Measurements from ENCODE around the gene TMOD1. TPM values are rescaled to one million over a fixed set of nuclear protein-coding genes. Genes with fewer than 3 reads are reported as not detected.

TMOD1 gene
- total RNA-seq, 6 donors from 2014 or later: 4.4 to 12.6 (median 8.8) TPM

GRCh38 chr9:97559111-97559514 is 57.6 kb downstream of the TMOD1 start:
- WGBS, 2 donors: 76 to 83% methylated on average over 10 of the region's 10 CpGs

GRCh38 chr9:97560154-97560553 is 58.7 kb downstream of the TMOD1 start:
- TF ChIP-seq, protein P1, sequence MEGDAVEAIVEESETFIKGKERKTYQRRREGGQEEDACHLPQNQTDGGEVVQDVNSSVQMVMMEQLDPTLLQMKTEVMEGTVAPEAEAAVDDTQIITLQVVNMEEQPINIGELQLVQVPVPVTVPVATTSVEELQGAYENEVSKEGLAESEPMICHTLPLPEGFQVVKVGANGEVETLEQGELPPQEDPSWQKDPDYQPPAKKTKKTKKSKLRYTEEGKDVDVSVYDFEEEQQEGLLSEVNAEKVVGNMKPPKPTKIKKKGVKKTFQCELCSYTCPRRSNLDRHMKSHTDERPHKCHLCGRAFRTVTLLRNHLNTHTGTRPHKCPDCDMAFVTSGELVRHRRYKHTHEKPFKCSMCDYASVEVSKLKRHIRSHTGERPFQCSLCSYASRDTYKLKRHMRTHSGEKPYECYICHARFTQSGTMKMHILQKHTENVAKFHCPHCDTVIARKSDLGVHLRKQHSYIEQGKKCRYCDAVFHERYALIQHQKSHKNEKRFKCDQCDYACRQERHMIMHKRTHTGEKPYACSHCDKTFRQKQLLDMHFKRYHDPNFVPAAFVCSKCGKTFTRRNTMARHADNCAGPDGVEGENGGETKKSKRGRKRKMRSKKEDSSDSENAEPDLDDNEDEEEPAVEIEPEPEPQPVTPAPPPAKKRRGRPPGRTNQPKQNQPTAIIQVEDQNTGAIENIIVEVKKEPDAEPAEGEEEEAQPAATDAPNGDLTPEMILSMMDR (IDR thresholded peaks at IDR 0.05): no peak
- TF ChIP-seq EP300 (IDR thresholded peaks at IDR 0.05): no peak
- TF ChIP-seq POLR2AphosphoS5 (IDR thresholded peaks at IDR 0.05): no peak
- TF ChIP-seq POLR2A (IDR thresholded peaks at IDR 0.05): no peak

More at GRCh38 chr9:97559111-97559514, 57.6 kb downstream of the TMOD1 start:
- ATAC-seq (ENCODE audit: low FRiP score in 2 of 2) (no peak), DNase-seq (no peak)
- Histone ChIP-seq H3K4me3 (no peak overlapping the region), H3K27me3 (no peaks in the 10 kb centered on the region), H3K9me3 (no peaks in the 10 kb centered on the region), H3K27ac (peak overlapping the region in 1 of 4 donors; percentile 88), H3K4me1 (peaks cover 30 to 42% (median 33%) of the 10 kb centered on the region in 4 donors), H3K36me3 (no peaks in the 10 kb centered on the region)
- no peak for TF ChIP-seq POLR2A (IDR thresholded peaks at IDR 0.05)
- TF ChIP-seq EP300 (IDR thresholded peaks at IDR 0.05): no peak
- TF ChIP-seq, protein P1 (IDR thresholded peaks at IDR 0.05): no peak
- TF ChIP-seq POLR2AphosphoS5 (IDR thresholded peaks at IDR 0.05): no peak

GRCh38 chr9:97560851-97561250 is 59.4 kb downstream of the TMOD1 start:
- Histone ChIP-seq H3K36me3 (peaks cover 0 to under 1% (median 0%) of the 10 kb centered on the region in 4 donors), H3K27ac (no peak overlapping the region), H3K4me3 (no peak overlapping the region), H3K27me3 (no peaks in the 10 kb centered on the region), H3K9me3 (no peaks in the 10 kb centered on the region), H3K4me1 (peaks cover 38 to 50% (median 40%) of the 10 kb centered on the region in 4 donors)
- ATAC-seq (ENCODE audit: low FRiP score in 2 of 2): no peak
- TF ChIP-seq, protein P1 (IDR thresholded peaks at IDR 0.05): no peak
- TF ChIP-seq POLR2A (IDR thresholded peaks at IDR 0.05): no peak
- no peak for DNase-seq

More at GRCh38 chr9:97560154-97560553, 58.7 kb downstream of the TMOD1 start:
- Histone ChIP-seq H3K27ac (no peak overlapping the region), H3K4me3 (no peak overlapping the region), H3K27me3 (no peaks in the 10 kb centered on the region), H3K4me1 (peaks cover 38 to 51% (median 40%) of the 10 kb centered on the region in 4 donors), H3K36me3 (no peaks in the 10 kb centered on the region), H3K9me3 (no peaks in the 10 kb centered on the region)
- ATAC-seq (ENCODE audit: low FRiP score in 2 of 2): no peak
- DNase-seq: no peak
- 85 to 92% methylated on average over 6 of the region's 6 CpGs for WGBS, 2 donors

DNA sequence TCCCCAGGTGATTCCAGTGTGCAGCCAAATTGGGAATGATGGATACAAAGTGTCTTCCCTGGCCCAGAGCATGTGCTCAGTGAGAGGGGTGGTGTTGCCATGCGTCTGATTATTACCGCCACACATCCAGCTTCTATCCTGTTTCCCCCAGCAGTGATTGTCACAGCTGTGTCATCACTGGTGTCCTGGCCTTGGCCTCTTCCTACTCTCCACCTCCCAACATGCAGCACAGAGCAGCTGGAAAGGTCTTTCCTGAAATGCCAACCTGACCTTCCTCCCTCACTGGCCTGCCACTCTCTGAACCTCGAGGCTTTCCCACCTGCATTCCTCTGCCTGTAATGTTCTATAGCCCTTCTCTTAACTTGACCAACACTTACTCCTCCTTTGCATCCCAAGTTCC is 60.0 kb downstream of the TMOD1 start:
- H3K36me3 ChIP-seq: peaks cover 0 to 4% (median 0%) of the 10 kb centered on the region in 4 donors
- TF ChIP-seq POLR2A (IDR thresholded peaks at IDR 0.05) (no peak), POLR2AphosphoS5 (IDR thresholded peaks at IDR 0.05) (no peak), EP300 (IDR thresholded peaks at IDR 0.05) (no peak)
- TF ChIP-seq, protein P1 (IDR thresholded peaks at IDR 0.05): no peak
- H3K27me3 ChIP-seq: no peaks in the 10 kb centered on the region
- no peak overlapping the region for H3K4me3 ChIP-seq
- H3K9me3 ChIP-seq: no peaks in the 10 kb centered on the region
- no peak overlapping the region for H3K27ac ChIP-seq
- DNase-seq (no peak), ATAC-seq (ENCODE audit: low FRiP score in 2 of 2) (no peak)
- H3K4me1 ChIP-seq: peaks cover 38 to 46% (median 39%) of the 10 kb centered on the region in 4 donors
- 52 to 57% methylated on average over 3 of the region's 3 CpGs for WGBS, 2 donors

DNA sequence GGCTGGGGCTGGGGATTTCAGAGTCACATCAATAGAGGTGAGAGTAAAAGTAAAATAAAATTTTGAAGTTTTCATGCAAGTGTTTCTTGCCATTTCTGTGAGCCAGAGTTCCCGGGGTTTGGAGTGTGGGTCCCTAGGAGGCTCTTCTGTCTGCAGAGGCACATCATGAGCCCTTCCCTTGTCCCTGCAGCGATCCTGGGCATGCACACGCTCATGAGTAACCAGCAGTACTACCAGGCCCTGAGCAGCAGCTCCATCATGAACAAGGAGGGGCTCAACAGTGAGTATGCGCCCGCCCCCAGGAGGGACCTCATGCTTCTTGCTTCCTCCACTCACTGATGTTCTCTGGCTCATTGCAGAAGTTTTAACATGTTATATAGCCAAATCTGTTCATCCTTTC is 61.1 kb downstream of the TMOD1 start:
- DNase-seq (no peak), ATAC-seq (ENCODE audit: low FRiP score in 2 of 2) (peak in 1 of 2 donors; percentile 30)
- H3K9me3 ChIP-seq: no peaks in the 10 kb centered on the region
- no peak overlapping the region for H3K4me3 ChIP-seq
- no peak overlapping the region for H3K27ac ChIP-seq
- peaks cover 28 to 35% (median 30%) of the 10 kb centered on the region in 4 donors for H3K4me1 ChIP-seq
- WGBS, 2 donors: 91 to 96% methylated on average over 5 of the region's 5 CpGs
- TF ChIP-seq EP300 (IDR thresholded peaks at IDR 0.05) (no peak), POLR2AphosphoS5 (IDR thresholded peaks at IDR 0.05) (no peak), POLR2A (IDR thresholded peaks at IDR 0.05) (no peak)
- TF ChIP-seq, protein P1 (IDR thresholded peaks at IDR 0.05): no peak
- peaks cover 0 to 4% (median 0%) of the 10 kb centered on the region in 4 donors for H3K36me3 ChIP-seq
- H3K27me3 ChIP-seq: no peaks in the 10 kb centered on the region
